HG03520 (cell line): ENCODE results near the gene ARFRP1.
"Not testable (repeated sequence)": the region's sequence is repeated elsewhere in the genome, so short reads cannot be mapped to it uniquely, and the experiment has no call there.

Source experiments
- ATAC-seq: cut with Tn5 transposase; IDR thresholded peaks from one replicate; pipeline ENCODE4 v1.9.1; 2021; ENCODE audit warnings: mild to moderate bottlenecking, moderate library complexity; ENCODE audit not compliant: unreplicated experiment

The ARFRP1 gene

DNA sequence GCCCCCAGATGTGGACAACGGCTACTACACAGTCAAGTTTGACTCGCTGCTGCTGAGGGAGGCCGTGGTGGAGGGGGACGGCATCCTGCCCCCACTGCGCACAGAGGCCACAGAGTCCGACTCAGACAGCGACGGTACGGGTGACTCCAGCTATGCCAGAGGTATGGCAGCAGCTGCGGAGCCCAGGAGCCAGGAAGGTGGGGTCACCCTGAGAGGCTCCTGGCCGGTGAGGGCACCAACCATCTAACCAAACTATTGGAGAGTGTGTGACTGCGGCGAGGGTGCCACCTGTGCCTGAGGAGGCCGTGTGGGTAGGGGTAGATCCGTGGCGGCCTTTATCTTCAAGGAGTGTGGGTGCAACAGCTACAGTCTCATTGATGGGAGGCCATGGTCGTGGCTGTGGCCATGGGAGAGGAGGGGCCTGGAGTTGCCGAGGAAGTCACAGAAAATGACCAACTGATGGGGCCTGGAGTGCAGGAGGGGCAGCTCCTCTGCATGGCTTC is 25.9 kb upstream of the ARFRP1 start:
- ATAC-seq, result no peak

DNA sequence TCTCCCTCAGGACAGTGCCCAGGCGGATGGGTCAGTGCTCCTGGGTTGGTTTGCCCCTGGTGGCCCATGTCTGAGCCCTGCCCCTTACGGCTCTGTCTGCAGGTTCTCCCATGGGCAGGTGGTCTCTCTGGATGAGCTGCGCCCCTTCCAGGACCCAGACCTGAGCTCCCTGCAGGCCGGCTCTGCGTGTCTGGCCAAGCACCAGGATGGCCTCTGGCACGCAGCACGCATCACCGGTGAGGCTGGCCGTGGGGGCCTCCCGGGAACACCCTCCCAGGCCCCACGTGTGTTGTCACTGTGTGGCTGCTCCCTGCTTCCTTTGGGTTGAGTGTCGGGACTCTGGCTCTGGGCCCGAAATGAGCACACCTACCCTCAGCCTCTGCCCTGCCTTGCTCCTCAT is 25.3 kb upstream of the ARFRP1 start:
- ATAC-seq, result no peak

DNA sequence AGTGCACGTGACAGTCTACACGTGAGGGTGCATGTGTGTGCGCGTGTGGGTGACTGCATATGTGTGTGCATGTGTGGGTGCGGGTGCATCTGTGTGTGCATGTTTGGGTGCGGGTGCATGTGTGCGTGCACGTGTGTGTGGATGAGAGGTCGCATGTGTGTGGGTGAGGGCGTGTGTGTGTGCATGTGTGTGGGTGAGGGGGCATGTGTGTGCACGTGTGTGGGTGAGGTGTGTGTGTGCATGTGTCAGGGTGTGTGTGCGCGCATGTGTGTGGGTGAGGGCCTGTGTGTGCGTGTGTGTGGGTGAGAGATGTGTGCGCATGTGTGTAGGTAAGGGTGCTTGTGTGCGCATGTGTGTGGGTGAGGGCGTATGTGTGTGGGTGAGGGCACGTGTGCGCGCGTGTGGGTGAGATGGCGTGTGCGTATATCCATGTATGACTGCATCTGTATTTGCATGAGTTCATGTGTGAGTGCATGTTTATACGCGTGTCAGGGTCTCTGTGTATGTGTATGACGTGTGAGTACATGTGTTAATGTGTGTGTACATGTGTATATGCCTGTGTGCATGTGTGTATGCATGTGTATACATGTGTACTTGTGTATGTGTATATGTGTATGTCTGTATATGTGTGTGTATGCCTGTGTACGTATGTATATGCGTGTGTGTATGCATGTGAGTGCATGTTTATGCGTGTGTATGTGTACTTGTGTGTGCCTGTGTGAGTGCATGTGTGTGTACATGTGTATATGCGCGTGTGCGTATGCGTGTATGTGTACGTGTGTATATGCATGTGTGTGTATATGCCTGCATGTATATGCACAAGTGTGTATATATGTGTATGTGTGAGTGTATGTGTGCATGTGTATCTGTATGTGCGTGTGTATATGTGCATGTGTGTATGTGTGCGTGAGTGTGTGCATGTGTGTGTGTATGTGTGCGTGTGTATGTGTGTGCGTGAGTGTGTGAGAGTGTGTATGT is 24.6 kb upstream of the ARFRP1 start:
- no peak for ATAC-seq

DNA sequence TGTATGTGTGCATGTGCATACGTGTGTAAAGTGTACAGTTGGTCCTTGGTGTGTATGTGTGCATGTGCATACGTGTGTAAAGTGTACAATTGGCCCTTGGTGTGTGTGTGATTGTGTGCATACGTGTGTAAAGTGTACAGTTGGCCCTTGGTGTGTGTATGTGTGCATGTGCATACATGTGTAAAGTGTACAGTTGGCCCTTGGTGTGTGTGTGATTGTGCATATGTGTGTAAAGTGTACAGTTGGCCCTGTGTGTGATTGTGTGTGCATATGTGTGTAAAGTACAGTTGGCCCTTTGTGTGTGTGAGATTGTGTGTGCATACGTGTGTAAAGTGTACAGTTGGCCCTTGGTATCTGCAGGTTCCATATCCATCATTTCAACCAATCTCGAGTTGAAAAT is 23.6 kb upstream of the ARFRP1 start:
- ATAC-seq, result no peak

DNA sequence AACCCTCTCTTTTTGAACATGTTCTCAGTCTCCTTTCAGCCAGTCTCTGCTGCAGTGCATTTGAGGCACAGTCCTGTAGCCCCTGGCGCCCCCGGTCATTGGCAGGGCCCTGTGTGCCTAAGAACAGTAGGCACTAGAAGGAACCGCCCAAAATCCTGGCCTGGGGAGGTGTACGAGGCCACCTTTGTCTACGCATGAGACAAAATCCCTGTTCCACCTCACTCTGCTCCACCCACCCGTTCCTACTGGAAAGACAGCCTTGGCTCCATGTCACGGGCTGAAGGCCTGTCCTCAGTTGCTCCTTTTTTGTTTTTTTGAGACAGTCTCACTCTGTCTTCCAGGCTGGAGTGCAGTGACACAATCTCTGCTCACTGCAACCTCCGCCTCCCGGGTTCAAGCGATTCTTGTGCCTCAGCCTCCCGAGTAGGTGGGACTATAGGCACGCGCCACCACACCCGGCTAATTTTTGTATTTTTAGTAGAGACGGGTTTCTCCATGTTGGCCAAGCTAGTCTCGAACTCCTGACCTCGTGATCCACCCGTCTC is 22.5 kb upstream of the ARFRP1 start:
- ATAC-seq, result not testable (repeated sequence)

DNA sequence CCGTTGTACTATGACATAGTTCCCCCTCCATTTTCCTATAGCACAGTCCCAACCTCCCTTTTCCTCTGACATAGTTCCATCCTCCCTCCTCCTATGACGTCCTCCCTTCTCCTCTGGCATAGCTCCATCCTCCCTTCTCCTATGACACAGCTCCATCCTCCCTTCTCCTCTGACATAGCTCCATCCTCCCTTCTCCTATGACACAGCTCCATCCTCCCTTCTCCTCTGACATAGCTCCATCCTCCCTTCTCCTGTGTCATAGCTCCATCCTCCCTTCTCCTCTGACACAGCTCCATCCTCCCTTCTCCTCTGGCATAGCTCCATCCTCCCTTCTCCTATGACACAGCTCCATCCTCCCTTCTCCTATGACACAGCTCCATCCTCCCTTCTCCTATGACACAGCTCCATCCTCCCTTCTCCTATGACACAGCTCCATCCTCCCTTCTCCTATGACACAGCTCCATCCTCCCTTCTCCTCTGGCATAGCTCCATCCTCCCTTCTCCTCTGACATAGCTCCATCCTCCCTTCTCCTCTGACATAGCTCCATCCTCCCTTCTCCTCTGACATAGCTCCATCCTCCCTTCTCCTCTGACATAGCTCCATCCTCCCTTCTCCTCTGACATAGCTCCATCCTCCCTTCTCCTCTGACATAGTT is 15.3 kb upstream of the ARFRP1 start:
- not testable (repeated sequence) for ATAC-seq

GRCh38 chr20:63718996-63719395 is 11.2 kb upstream of the ARFRP1 start:
- no peak for ATAC-seq

GRCh38 chr20:63714858-63715257 is 7.1 kb upstream of the ARFRP1 start:
- no peak for ATAC-seq

DNA sequence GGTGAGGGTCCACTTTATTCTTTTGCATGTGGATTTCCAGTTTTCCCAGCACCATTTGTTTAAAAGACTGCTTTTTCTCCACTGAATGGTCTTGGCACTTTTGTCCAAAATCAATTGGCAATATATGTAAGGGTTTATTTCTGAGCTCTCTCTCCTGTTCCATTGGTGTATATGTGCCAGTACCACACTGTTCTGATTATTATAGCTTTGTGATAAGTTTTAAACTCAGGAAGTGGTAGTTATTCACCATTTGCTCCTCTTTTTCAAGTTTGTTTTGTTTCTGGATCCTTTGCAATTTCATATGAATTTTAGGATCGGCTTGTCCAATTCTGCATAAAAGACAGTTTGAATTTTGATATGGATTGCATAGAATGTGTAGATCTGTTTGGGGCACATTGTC is 4.4 kb upstream of the ARFRP1 start:
- ATAC-seq, result no peak

- no peak for ATAC-seq
Observed at GRCh38 chr20:63711085-63711645, 3.4 kb upstream of the ARFRP1 start.

GRCh38 chr20:63709149-63709527 is 1.4 kb upstream of the ARFRP1 start:
- ATAC-seq, result no peak

GRCh38 chr20:63708301-63709148 is 749 bp upstream of the ARFRP1 start:
- no peak for ATAC-seq

GRCh38 chr20:63706852-63707557 is 771 bp downstream of the ARFRP1 start:
- peak; percentile 5 for ATAC-seq

DNA sequence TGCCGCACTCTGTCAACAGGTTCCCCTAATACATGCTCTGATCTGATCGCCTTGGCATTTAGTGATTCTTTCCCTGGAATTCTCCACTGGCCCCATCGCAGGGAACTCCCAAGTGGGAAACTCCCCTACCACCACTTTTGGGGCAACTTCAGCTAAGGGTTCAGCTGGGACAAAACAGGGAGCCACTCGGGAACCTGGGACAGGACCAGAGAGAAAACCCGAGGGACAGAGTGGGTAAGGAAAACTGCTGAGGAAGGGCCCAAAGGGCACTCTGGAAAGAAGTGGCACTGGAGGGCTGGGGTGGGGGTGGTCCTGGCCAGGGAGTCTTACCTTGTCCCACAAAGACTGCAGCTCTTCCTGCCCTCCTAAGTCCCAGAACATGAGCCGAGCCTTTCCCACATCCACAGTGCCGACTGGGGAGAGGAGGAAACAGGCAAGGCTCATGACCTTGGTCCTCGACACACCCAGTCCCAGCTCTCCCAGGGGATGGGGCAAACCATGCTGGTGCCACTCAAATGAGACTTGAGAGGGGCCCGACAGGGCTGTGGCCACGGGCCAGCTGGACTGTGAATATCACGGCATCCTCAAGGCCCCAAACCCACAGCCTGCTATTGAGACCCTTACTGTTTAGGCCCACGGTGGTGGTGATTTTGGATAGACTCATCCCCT is 1.6 kb downstream of the ARFRP1 start:
- ATAC-seq, result no peak

DNA sequence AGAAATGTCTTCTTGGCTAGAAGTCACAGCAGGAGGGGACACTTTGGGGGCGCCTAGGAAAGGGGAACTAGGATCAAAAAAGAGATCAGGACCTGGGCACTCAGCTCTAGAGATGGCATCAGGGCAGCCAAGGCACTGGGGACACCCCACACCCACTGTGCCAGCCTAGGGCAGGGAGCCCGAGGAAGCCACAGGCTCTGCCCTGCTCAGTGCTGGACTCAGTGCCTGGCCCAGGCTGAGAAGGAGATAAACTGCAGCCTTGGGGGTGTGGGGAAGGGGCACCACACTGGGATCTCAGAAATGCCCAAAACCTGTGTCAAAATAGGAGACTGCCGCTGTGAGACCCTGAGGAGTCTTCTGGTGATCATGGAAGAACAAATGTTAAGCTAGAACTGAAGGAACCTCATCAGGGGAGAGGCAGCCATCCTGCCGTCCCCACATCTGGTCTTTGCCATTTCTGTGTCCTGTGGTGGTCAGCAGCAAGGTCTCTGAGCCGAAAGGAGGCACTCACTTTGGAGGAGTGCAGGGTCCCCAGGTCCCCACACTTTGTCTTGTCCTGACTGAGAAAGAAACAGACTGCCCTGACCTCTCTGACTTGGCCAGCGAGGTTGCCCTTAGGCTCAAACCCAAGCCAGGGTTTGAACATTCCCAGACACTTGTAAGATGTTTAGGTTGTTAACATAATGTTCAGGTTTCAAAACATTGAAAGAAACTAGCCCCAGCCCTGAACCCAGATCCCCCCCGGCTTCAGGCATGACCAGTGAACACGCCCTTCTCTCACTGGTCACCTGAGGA is 2.3 kb downstream of the ARFRP1 start:
- no peak for ATAC-seq

DNA sequence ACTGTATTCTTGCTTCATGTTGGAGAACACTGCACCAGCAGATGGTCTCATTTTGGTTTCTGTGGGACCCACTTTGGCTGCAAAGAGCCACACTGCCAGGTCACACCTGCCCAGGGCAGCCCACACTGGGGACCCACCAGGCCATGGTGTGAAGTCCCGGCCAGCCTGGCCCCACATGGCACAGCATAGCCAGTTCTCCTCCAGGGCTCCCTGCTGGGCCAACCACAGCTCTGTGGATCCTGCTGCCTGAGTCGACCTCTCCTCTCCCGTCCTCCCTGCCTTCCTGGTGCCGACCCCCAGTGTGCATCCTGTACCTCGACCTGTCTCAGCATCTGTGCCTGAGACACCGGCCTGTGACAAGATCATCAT is 3.0 kb downstream of the ARFRP1 start:
- ATAC-seq, result no peak

DNA sequence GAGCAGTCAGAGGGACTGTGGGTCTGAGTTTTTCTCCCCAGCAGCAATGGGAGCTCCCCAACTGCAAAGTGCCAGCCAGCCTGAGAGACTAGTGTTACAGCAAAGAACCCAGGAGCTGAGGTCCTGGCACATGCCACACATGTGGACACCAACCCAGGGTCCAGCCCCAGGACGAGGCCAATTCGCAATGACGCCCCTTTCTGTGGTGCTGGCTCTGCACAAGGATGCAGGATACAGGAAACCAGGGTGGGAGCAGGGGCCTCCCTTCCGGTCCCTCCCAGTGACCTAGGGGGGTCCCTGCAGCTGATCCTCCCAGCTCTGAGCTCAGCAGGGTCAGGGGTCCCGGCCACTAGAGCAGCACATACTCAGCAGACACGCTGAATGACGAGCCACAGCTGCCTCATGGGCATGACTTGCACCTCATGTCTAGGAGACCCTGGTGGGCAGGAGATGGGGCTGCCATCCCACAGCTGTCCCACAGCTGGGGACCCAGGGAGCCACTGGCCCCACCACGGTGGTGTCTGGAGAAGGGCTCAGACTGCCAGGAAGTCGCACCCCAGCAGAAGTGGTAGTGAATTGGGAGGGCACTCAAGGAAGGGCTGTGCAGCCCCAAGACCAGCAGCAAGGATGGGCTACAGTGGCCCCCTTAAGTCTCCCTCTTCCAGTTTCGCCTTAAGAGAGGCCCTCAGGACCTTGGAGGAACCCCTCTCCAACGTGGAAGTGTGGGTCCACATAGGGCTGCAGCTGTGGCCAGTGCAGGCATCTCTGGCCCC is 3.6 kb downstream of the ARFRP1 start:
- no peak for ATAC-seq

DNA sequence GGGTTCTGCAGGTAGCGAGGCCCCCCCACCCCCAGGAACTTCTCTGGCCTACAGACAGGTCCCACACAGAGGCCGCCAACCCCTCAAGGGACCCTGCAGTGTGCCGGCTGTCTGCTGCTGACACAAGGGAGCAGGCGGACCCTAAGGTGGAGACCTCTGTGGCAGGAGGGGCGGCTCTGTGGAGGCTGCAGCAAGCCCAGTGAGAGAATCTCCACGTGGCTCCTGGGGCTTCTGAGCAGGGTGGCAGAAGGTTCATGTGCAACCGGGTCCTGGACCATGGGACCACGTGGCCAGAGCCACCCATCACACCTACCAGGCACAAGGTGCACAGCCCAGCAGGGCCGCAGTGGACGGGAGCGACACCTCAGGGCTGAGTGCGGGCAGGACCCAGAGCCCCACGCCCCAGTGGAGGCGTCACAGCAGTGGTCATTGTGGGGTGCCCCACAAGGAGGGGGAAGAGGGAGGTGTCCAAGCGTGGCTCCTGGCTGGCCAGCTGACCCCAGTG is 4.3 kb downstream of the ARFRP1 start:
- no peak for ATAC-seq
